Mammary epithelial cell (primary cell): Measurements from ENCODE around the gene TM2D1.

ENCODE experiments used
- EZH2 ChIP-seq: IDR thresholded peaks from 2 replicates; pipeline ENCODE4 v1.6.1; 2012; ENCODE audit warnings: low read length, inconsistent platforms, borderline replicate concordance
- TF ChIP-seq, protein P1 (sequence below), 2 donors: IDR thresholded peaks in 1 of 2; conservative IDR thresholded peaks in 1 of 2; 2 replicates each; pipeline ENCODE4 v1.5.1; 2011 to 2012; ENCODE audit warnings: inconsistent platforms in 2 of 2, low read length in 2 of 2, mild to moderate bottlenecking in 2 of 2, control low read depth in 1 of 2, low read depth in 1 of 2; ENCODE audit not compliant: insufficient read depth in 1 of 2; ENCODE audit errors: extremely low read depth in 1 of 2

DNA sequence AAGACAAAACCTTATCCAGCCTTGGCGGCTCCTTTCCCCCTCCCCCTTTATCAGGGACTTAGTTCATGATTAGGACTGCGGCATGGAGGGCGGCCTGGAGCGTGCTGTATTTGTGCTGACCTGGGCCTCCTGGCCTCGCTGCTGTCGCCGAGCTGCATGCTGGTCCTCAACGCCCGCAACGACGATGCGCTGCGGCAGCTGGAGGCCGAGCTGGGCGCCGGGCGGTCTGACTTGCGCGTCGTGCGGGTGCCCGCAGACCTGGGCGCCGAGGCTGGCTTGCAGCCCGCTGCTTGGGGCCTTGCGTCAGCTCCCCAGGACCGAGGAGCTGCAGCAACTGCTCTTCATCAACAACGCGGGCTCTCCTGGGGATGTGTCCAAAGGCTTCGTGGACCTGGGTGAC lies 70.9 kb downstream of the TM2D1 start:
- no peak for TF ChIP-seq EZH2
- TF ChIP-seq, protein P1, sequence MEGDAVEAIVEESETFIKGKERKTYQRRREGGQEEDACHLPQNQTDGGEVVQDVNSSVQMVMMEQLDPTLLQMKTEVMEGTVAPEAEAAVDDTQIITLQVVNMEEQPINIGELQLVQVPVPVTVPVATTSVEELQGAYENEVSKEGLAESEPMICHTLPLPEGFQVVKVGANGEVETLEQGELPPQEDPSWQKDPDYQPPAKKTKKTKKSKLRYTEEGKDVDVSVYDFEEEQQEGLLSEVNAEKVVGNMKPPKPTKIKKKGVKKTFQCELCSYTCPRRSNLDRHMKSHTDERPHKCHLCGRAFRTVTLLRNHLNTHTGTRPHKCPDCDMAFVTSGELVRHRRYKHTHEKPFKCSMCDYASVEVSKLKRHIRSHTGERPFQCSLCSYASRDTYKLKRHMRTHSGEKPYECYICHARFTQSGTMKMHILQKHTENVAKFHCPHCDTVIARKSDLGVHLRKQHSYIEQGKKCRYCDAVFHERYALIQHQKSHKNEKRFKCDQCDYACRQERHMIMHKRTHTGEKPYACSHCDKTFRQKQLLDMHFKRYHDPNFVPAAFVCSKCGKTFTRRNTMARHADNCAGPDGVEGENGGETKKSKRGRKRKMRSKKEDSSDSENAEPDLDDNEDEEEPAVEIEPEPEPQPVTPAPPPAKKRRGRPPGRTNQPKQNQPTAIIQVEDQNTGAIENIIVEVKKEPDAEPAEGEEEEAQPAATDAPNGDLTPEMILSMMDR (conservative IDR thresholded peaks at IDR 0.05 in 1 of 2, IDR thresholded peaks at IDR 0.05 in 1 of 2; ENCODE audit: extremely low read depth in 1 of 2, insufficient read depth in 1 of 2, low read depth in 1 of 2, low read length in 2 of 2), result no peak
